ENCODE results near the gene ATP2C2. TPM values are rescaled to one million over a fixed set of nuclear protein-coding genes. Genes with fewer than 3 reads are reported as not detected.

ATP2C2 gene
- total and polyA plus RNA-seq, 3 donors from 2014 or later = 1.1 to 5.8 (median 3.0) TPM

DNA sequence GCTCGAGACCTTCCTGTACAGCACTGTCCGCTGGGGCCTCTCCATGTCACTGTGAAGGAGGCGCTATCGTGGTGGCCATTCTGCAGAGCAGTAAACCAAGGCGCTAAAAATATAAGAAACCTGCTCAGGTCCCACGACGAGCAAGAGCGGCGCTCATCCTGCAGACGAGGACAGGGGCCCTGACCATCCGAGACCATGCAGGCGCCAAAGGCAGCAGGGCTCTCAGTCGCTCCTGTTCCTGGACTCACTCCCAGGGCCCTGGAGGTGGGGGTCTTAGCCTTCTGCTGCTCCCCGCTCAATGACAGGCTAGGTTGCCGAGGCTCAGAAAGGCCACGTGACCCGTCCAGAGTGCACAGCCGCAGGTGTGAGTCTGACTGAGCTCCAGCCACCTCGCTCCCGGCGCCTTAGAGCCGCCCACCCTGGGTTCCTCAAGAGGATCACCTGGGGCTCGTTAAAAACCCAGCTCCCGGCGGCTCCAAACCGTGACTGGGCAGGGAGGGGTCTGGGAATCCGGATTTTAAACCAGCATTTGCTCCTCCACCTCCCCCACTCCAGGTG is 509 bp upstream of the ATP2C2 start:
- peak overlapping the region; percentile 20 to 31 for H3K4me3 ChIP-seq

DNA sequence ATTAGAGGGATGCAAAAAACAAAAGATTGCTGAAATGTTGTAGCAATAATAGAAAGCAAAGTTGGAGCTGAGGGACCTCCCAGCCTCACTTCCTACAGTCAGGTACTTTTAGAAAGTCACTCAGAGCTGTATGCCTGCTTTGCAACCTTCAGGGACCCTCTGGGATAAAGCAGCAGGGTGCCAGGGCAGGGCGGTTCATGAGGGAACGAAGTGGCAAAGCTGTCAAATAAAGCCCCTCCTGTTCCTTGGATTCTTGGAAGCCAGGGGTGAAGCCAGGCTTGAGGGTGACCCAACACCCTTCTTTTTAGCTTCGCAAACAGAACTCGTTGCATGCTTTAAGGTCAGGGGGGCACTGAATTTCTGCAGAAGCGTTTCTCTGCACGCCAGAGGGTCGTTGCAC is 767 bp downstream of the ATP2C2 start:
- intact Hi-C loops (cut with DNase I; ENCODE audit: low total_unique reads) = no loop called here
- TF ChIP-seq, protein P1, sequence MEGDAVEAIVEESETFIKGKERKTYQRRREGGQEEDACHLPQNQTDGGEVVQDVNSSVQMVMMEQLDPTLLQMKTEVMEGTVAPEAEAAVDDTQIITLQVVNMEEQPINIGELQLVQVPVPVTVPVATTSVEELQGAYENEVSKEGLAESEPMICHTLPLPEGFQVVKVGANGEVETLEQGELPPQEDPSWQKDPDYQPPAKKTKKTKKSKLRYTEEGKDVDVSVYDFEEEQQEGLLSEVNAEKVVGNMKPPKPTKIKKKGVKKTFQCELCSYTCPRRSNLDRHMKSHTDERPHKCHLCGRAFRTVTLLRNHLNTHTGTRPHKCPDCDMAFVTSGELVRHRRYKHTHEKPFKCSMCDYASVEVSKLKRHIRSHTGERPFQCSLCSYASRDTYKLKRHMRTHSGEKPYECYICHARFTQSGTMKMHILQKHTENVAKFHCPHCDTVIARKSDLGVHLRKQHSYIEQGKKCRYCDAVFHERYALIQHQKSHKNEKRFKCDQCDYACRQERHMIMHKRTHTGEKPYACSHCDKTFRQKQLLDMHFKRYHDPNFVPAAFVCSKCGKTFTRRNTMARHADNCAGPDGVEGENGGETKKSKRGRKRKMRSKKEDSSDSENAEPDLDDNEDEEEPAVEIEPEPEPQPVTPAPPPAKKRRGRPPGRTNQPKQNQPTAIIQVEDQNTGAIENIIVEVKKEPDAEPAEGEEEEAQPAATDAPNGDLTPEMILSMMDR (IDR thresholded peaks at IDR 0.05) = no peak
- TF ChIP-seq POLR2A (IDR thresholded peaks at IDR 0.05) = no peak
- no peak for DNase-seq
- H3K27me3 ChIP-seq = no peaks in the 10 kb centered on the region
- H3K4me3 ChIP-seq = no peak overlapping the region
- H3K4me1 ChIP-seq = no peaks in the 10 kb centered on the region
- H3K36me3 ChIP-seq (ENCODE audit: low read depth, missing control alignments) = no peaks in the 10 kb centered on the region
- no peak overlapping the region for H3K27ac ChIP-seq
- WGBS, 2 donors = 55 to 67% methylated on average over 7 of the region's 7 CpGs
- no peaks in the 10 kb centered on the region for H3K9me3 ChIP-seq

More for the DNA sequence above, 509 bp upstream of the ATP2C2 start:
- DNase-seq = no peak
- WGBS, 2 donors = 7 to 23% methylated on average over 3 to 27 of the region's 27 CpGs
- intact Hi-C loops (cut with DNase I; ENCODE audit: low total_unique reads) = no loop called here
- no peaks in the 10 kb centered on the region for H3K27me3 ChIP-seq
- no peak overlapping the region for H3K27ac ChIP-seq
- TF ChIP-seq POLR2A (IDR thresholded peaks at IDR 0.05) = no peak
- TF ChIP-seq, protein P1 (IDR thresholded peaks at IDR 0.05) = no peak
- no peaks in the 10 kb centered on the region for H3K9me3 ChIP-seq
- no peaks in the 10 kb centered on the region for H3K36me3 ChIP-seq (ENCODE audit: low read depth, missing control alignments)
- H3K4me1 ChIP-seq = no peaks in the 10 kb centered on the region

DNA sequence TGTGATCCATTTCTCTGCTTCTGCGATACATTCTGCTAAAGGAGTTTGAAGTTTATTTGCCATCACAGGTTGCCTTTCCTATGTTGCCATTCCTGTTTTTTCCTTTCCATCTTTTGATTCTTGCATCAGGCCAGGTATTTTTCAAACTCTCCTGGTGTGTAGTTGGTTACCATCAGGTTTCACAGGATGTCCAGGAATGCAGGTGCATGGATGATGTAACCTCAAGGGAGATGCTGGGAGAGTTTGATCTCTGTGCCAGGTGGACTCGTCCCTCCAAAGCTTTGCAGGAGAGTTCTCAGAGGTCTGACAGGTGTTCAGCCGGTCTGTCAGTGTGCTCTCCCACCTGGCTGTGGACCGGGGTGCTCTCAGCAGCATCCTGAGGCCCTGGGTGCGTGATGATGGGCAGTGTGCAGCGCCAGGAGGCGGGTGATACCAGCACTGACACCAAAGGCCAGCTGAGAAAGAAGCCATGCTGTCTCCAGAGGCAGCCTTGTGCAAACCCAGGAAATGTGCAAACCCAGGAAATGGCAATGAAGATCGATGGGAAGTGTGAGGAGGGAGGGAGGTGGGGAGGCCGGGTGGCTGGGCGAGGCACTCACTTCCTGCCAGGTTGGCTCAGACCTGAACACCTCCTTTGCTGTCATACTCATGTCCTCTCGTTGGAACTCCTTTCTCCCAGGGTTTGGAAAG is 1.7 kb downstream of the ATP2C2 start:
- Histone ChIP-seq H3K36me3 (ENCODE audit: low read depth, missing control alignments) (no peaks in the 10 kb centered on the region), H3K9me3 (no peaks in the 10 kb centered on the region), H3K4me1 (no peaks in the 10 kb centered on the region), H3K27ac (no peak overlapping the region), H3K4me3 (no peak overlapping the region), H3K27me3 (no peaks in the 10 kb centered on the region)
- no peak for DNase-seq
- WGBS, 2 donors = 88 to 89% methylated on average over 9 to 11 of the region's 11 CpGs
- no peak for TF ChIP-seq POLR2A (IDR thresholded peaks at IDR 0.05)
- TF ChIP-seq, protein P1 (IDR thresholded peaks at IDR 0.05) = no peak
- intact Hi-C loops (cut with DNase I; ENCODE audit: low total_unique reads) = no loop called here

DNA sequence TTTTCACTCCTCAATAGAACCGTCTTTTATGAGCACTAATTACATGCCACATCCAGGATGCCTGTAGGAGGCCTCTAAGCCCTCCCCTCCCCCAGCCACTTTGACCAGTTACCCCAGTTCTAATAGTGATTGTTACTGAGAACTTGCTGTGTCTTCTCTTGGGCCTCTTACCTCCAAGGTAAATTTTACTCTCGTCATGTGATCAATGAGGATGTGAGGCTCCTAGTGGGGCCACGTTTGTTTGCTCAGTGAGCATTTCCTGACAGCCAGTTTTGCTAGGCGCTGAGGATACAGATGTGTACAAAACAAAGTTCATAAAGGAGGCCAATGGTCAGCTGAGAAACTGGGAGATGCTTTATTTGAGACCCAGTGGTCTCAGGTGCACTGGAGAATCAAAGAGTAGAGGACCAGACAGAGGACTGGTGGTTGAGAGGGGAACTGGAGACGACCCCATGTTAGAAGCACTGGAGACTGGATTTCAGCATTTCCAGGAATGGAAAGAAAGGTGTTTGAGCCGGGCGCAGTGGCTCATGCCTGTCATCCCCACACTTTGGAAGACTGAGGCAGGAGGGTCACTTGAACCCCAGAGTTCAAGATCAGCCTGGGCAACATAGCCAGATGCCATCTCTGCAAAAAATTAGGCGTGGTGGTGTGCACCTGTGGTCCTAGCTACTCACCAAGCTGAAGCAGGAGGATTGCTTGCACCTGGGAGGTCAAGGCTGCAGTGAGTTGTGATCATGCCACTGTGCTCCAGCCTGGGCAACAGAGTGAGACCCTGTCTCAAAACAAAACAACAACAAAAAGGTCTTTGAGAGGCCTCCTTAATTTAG is 2.6 kb downstream of the ATP2C2 start:
- Histone ChIP-seq H3K9me3 (no peaks in the 10 kb centered on the region), H3K36me3 (ENCODE audit: low read depth, missing control alignments) (no peaks in the 10 kb centered on the region), H3K27me3 (no peaks in the 10 kb centered on the region), H3K27ac (no peak overlapping the region), H3K4me3 (no peak overlapping the region), H3K4me1 (no peaks in the 10 kb centered on the region)
- TF ChIP-seq POLR2A (IDR thresholded peaks at IDR 0.05) = no peak
- TF ChIP-seq, protein P1 (IDR thresholded peaks at IDR 0.05) = no peak
- 83 to 87% methylated on average over 8 of the region's 8 CpGs for WGBS, 2 donors
- intact Hi-C loops (cut with DNase I; ENCODE audit: low total_unique reads) = no loop called here
- DNase-seq = no peak
